Activated CD8-positive, alpha-beta memory T cell treated with anti-CD3 and anti-CD28 coated beads, Interleukin-2, amount 10 ng/mL, durations not matched to agents 7 days and 5 days (primary cell): ENCODE data around the gene ABTB2. TPM values are rescaled to one million over a fixed set of nuclear protein-coding genes. Genes with fewer than 3 reads are reported as not detected.
"Not testable (repeated sequence)": the region's sequence is repeated elsewhere in the genome, so short reads cannot be mapped to it uniquely, and the experiment has no call there.

Experiments
- ATAC-seq: fragments of 150-1000 bp; cut with Tn5 transposase; one replicate; pipeline ENCODE4 v1.10.0; 2021; ENCODE audit warnings: moderate library complexity
- CTCF ChIA-PET: fragments of 350-600 bp; sonication (Branson Sonifier 250); formaldehyde crosslinking; loops from one replicate; lab custom pipeline; 2021; ENCODE audit warnings: antibody characterized with exemption; lab: Charles Lee
- DNase-seq: peaks from one replicate; pipeline ENCODE4 v3.0.0-alpha.2; 2020
- H3K27ac Mint-ChIP-seq: one replicate; pipeline ENCODE4 v1.8.0; 2021; ENCODE audit warnings: mild to moderate bottlenecking, mixed read lengths
- H3K27me3 Mint-ChIP-seq: one replicate; pipeline ENCODE4 v1.8.0; 2021; ENCODE audit warnings: mixed read lengths
- H3K36me3 Mint-ChIP-seq: one replicate; pipeline ENCODE4 v1.8.0; 2021; ENCODE audit warnings: mild to moderate bottlenecking, mixed read lengths
- H3K4me1 Mint-ChIP-seq: one replicate; pipeline ENCODE4 v1.8.0; 2021; ENCODE audit warnings: mixed read lengths
- H3K4me3 Mint-ChIP-seq: one replicate; pipeline ENCODE4 v1.8.0; 2021; ENCODE audit warnings: mild to moderate bottlenecking, moderate library complexity, mixed read lengths
- H3K9me3 Mint-ChIP-seq: one replicate; pipeline ENCODE4 v1.8.0; 2022; ENCODE audit warnings: low read depth, mixed read lengths
- total RNA-seq, 2 experiments: library from RNA; stranded (reverse); gene quantifications; one replicate each; pipeline ENCODE4 v1.2.3, GENCODE V29; 2021

ABTB2 gene
- total RNA-seq, 2 experiments from 2014 or later = 3.8 to 16.8 TPM

- Mint-ChIP-seq H3K27me3 (no peaks in the 10 kb centered on the region), H3K4me3 (no peak overlapping the region), H3K36me3 (no peaks in the 10 kb centered on the region), H3K9me3 (no peaks in the 10 kb centered on the region), H3K27ac (no peak overlapping the region), H3K4me1 (peaks cover 27% of the 10 kb centered on the region)
- CTCF ChIA-PET = interaction anchor here (0.7 to 6.5 kb wide), 2 partner anchors 8 to 174 kb away, joined by 3 to 44 read pairs; partner anchors contain the start of gene ABTB2
- ATAC-seq (no peak), DNase-seq (no peak)
Observed at GRCh38 chr11:34182921-34183685, 174.7 kb downstream of the ABTB2 start.

DNA sequence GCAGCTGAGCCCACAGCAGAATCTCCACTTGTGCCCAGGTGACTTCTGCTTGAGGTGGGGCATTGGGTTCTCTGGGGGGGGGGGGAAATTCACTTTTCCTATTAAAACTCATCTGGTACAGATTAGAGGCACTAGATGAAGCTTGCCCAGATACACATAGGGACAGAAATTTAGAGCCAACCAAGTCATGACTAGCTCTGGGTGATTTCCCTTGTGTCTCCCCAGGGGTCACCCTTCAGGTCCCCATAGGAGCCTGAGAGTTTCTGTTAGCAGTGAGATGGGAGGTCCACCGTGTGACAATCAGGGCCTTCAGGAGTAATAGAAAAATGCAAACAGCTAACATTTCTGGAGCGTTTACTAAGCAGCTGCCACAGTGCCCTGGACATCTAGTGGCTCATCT, 175.4 kb downstream of the ABTB2 start:
- CTCF ChIA-PET = interaction anchor here (0.7 to 6.5 kb wide), 4 partner anchors 8 to 175 kb away, joined by 3 to 44 read pairs (median 4); partner anchors contain the start of gene ABTB2
- ATAC-seq (no peak), DNase-seq (no peak)
- Mint-ChIP-seq H3K36me3 (no peaks in the 10 kb centered on the region), H3K27ac (no peak overlapping the region), H3K4me1 (peaks cover 28% of the 10 kb centered on the region), H3K27me3 (peaks cover 3% of the 10 kb centered on the region), H3K4me3 (no peak overlapping the region), H3K9me3 (no peaks in the 10 kb centered on the region)

DNA sequence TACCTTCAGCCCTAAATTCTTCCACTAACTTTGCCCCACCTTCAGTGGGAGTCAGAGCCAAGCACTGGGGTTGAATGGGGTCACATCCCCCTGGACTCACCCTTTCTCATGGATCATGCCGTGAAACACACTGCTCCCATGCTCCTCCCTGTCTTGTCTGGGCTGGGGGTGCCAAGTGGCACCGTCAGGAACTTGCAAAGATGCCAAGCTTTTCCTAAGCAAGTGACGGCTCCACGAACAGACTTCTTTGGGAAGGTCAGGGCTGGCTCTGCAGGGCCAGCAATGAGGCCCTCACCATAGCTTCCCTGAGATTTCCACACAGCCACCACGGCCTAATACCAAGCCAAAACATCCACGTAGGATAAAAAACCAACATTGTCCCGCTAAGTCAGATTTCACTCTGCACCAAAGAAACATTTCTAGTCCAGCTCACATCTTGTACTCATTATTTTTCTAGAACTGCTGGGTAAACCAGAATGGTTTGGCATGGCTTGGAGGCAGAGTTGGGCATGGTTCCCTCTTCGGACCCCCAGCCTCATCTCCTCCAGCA, 175.9 kb downstream of the ABTB2 start:
- no peak overlapping the region for H3K4me3 Mint-ChIP-seq
- ATAC-seq = no peak
- H3K27me3 Mint-ChIP-seq = peaks cover 3% of the 10 kb centered on the region
- no peaks in the 10 kb centered on the region for H3K36me3 Mint-ChIP-seq
- H3K4me1 Mint-ChIP-seq = peaks cover 28% of the 10 kb centered on the region
- CTCF ChIA-PET = interaction anchor here (0.5 to 6.5 kb wide), 6 partner anchors 7 to 186 kb away, joined by 3 to 44 read pairs (median 4); partner anchors contain the start of gene ABTB2
- peak overlapping the region; percentile 41 for H3K27ac Mint-ChIP-seq
- H3K9me3 Mint-ChIP-seq = no peaks in the 10 kb centered on the region
- no peak for DNase-seq

DNA sequence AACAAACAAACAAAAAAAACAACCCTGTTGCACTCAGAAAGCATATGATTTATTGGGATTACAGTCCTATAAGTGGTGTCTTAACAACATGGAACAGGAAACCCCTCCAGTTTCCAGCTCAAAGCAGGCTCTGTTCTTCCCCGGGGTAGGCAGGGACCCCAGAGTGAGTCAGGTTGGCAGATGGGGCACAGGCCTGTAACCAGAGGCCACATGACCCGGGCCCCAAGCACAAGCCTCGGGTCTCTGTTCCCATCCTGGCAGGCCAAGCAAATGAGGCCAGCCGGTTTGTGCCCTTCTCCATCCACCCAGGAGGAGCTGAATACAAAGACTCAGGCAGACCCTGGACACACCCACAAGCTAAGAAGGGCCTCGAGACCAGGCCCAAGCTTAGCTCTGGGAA, 176.6 kb downstream of the ABTB2 start:
- H3K4me1 Mint-ChIP-seq = peaks cover 31% of the 10 kb centered on the region
- H3K36me3 Mint-ChIP-seq = no peaks in the 10 kb centered on the region
- DNase-seq (no peak), ATAC-seq (no peak)
- H3K9me3 Mint-ChIP-seq = no peaks in the 10 kb centered on the region
- H3K27me3 Mint-ChIP-seq = peaks cover 5% of the 10 kb centered on the region
- H3K4me3 Mint-ChIP-seq = no peak overlapping the region
- CTCF ChIA-PET = interaction anchor here (0.6 to 12.2 kb wide), 5 partner anchors 12 to 186 kb away, joined by 3 to 153 read pairs (median 3); partner anchors contain the start of gene ABTB2
- peak overlapping the region; percentile 75 for H3K27ac Mint-ChIP-seq

GRCh38 chr11:34180814-34181165, 177.0 kb downstream of the ABTB2 start:
- peak; percentile 46 for ATAC-seq
- not testable (repeated sequence) for H3K4me3 Mint-ChIP-seq, H3K36me3 Mint-ChIP-seq, H3K9me3 Mint-ChIP-seq, H3K27me3 Mint-ChIP-seq, DNase-seq
- H3K4me1 Mint-ChIP-seq = peaks cover 32% of the 10 kb centered on the region
- H3K27ac Mint-ChIP-seq = peak overlapping the region; percentile 75
- CTCF ChIA-PET = interaction anchor here (1.6 to 12.2 kb wide), 2 partner anchors 64 to 175 kb away, joined by 3 to 153 read pairs; partner anchors contain the start of gene ABTB2

GRCh38 chr11:34180040-34180813, 177.6 kb downstream of the ABTB2 start:
- Mint-ChIP-seq H3K27me3 (peaks cover 5% of the 10 kb centered on the region), H3K36me3 (no peaks in the 10 kb centered on the region), H3K4me3 (no peak overlapping the region), H3K9me3 (no peaks in the 10 kb centered on the region), H3K27ac (peak overlapping the region; percentile 75), H3K4me1 (peaks cover 38% of the 10 kb centered on the region)
- DNase-seq = no peak
- CTCF ChIA-PET = interaction anchor here (1.6 to 12.2 kb wide), 2 partner anchors 64 to 176 kb away, joined by 3 to 153 read pairs; partner anchors contain the start of gene ABTB2
- peak; percentile 69 for ATAC-seq

- Mint-ChIP-seq H3K27me3 (peaks cover 5% of the 10 kb centered on the region), H3K27ac (no peak overlapping the region), H3K36me3 (no peaks in the 10 kb centered on the region), H3K9me3 (no peaks in the 10 kb centered on the region), H3K4me3 (no peak overlapping the region), H3K4me1 (peaks cover 44% of the 10 kb centered on the region)
- no peak for ATAC-seq
- CTCF ChIA-PET = interaction anchor here (1.5 to 12.2 kb wide), 2 partner anchors 177 to 184 kb away, joined by 3 to 153 read pairs; partner anchors contain the start of gene ABTB2
- DNase-seq = no peak
Observed at GRCh38 chr11:34179026-34179675, 178.7 kb downstream of the ABTB2 start.

- no peak for DNase-seq
- H3K27ac Mint-ChIP-seq = no peak overlapping the region
- no peaks in the 10 kb centered on the region for H3K36me3 Mint-ChIP-seq
- CTCF ChIA-PET = interaction anchor here (1.5 to 12.2 kb wide), 2 partner anchors 178 to 185 kb away, joined by 3 to 153 read pairs; partner anchors contain the start of gene ABTB2
- no peak for ATAC-seq
- peaks cover 5% of the 10 kb centered on the region for H3K27me3 Mint-ChIP-seq
- H3K9me3 Mint-ChIP-seq = no peaks in the 10 kb centered on the region
- peaks cover 48% of the 10 kb centered on the region for H3K4me1 Mint-ChIP-seq
- no peak overlapping the region for H3K4me3 Mint-ChIP-seq
Observed at GRCh38 chr11:34178209-34178821, 179.5 kb downstream of the ABTB2 start.

GRCh38 chr11:34176751-34177209, 181.0 kb downstream of the ABTB2 start:
- peaks cover 45% of the 10 kb centered on the region for H3K4me1 Mint-ChIP-seq
- DNase-seq (no peak), ATAC-seq (no peak)
- CTCF ChIA-PET = interaction anchor here (0.8 to 12.2 kb wide), 4 partner anchors 34 to 189 kb away, joined by 3 to 153 read pairs (median 4); partner anchors contain the start of gene ABTB2
- H3K9me3 Mint-ChIP-seq = no peaks in the 10 kb centered on the region
- H3K4me3 Mint-ChIP-seq = no peak overlapping the region
- H3K27ac Mint-ChIP-seq = no peak overlapping the region
- no peaks in the 10 kb centered on the region for H3K36me3 Mint-ChIP-seq
- peaks cover 5% of the 10 kb centered on the region for H3K27me3 Mint-ChIP-seq

DNA sequence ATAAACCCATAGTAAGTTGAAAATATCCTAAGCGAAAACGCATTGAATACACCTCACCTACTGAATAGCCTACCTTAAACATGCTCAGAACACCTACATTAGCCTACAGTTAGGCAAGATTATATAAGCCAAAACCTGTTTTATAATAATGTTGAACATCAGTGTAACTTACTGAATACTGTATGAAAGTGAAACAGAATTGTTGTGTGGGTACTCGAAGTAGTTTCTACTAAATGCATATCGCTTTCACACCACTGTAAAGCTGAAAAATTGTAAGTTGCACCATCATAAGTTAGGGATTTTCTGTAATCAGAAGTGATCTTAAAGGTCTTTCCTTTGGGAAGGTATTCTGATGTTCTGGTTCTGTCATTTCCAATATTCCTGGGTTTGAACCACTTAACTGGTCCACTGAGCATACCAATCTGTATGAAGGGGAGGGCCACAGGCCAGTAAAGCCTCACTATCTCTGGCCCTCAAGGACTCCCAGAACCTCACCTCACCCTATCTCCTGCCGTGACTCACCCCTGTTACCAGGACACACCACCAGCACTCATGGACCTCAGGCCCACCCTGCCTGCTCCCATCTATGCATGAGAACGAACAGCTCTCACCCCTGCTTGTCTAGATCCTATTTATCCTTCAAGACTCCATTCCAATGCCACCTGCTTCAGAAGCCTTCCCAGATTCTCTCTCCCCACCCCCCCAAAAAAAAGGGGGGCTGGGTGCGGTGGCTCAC, 182.4 kb downstream of the ABTB2 start:
- H3K27ac Mint-ChIP-seq = peak overlapping the region; percentile 4
- H3K9me3 Mint-ChIP-seq = no peaks in the 10 kb centered on the region
- peaks cover 5% of the 10 kb centered on the region for H3K27me3 Mint-ChIP-seq
- H3K4me3 Mint-ChIP-seq = no peak overlapping the region
- CTCF ChIA-PET = interaction anchor here (1.1 to 12.2 kb wide), 25 partner anchors 10 to 263 kb away, joined by 3 to 153 read pairs (median 9); partner anchors contain the start of genes ABTB2 and CAT
- H3K36me3 Mint-ChIP-seq = no peaks in the 10 kb centered on the region
- peaks cover 31% of the 10 kb centered on the region for H3K4me1 Mint-ChIP-seq
- ATAC-seq (no peak), DNase-seq (no peak)

DNA sequence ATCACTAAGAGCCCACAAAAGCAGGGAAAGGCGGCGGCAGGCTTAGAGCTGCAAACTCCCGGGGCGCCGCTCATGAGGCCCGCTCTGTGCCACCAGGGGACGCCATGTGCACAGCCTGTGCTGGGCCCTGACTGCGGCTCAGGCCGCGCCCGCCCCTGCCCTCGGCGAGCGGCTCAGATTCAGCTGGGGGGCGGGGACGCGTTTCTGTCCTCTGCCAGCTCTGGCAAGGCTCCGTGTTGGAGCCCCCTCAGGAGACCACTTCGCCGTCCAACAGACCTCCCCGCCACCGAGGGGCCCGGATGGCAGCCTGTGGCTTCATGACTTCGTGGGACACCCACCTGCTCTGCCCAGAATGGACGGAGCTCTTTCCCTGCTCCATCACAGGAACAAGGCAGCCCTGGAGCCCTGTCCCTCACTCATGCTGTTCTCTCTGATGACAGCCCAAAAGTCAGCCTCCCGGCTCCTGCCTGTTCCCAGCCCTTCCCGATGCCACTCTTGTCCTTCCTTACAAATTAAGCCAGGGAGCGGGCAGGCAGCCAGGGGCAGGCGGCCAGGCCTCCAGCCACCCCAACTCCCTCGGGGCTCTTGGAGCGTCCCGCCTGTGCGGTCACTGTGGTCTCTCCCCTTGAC, 183.3 kb downstream of the ABTB2 start:
- H3K27me3 Mint-ChIP-seq = peaks cover 5% of the 10 kb centered on the region
- H3K4me3 Mint-ChIP-seq = peak overlapping the region; percentile 49
- DNase-seq (peak; percentile 86), ATAC-seq (peak; percentile 100)
- no peaks in the 10 kb centered on the region for H3K36me3 Mint-ChIP-seq
- no peak overlapping the region for H3K27ac Mint-ChIP-seq
- no peaks in the 10 kb centered on the region for H3K9me3 Mint-ChIP-seq
- peaks cover 24% of the 10 kb centered on the region for H3K4me1 Mint-ChIP-seq
- CTCF ChIA-PET = interaction anchor here (0.6 to 12.2 kb wide), 65 partner anchors 10 to 368 kb away, joined by 3 to 153 read pairs (median 6); partner anchors contain the start of genes ABTB2, CAPRIN1, CAT and NAT10
